ENCODE measurements around the gene MOCS3. TPM values are rescaled to one million over a fixed set of nuclear protein-coding genes. Genes with fewer than 3 reads are reported as not detected.

The MOCS3 gene
- total RNA-seq, 1 experiment from 2014 or later = 5.8 TPM

DNA sequence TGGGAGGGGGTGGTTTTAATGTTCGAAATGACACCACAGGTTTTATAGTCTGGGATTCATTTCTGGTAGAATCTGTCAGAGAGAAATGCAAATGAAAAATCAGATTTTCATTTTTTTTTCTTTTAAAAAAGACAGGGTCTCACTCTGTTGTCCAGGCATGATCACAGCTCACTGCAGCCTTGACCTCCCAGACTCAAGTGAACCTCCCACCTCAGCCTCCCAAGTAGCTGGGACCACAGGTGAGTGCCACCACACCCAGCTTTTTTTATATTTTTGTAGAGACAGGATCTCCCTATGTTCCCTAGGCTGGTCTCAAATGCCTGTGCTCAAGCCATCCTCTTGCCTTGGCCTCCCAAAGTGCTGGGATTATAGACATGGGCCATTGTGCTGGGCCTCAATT lies 25.0 kb upstream of the MOCS3 start:
- no peak overlapping the region for H3K4me3 ChIP-seq (ENCODE audit: low read depth in 2 of 2, low read length in 2 of 2)
- H3K27me3 ChIP-seq (ENCODE audit: control insufficient read depth, insufficient read depth, low read length) = no peaks in the 10 kb centered on the region
- POLR2A ChIA-PET = interaction anchor here (0.8 kb wide), 1 partner anchor 25 kb away, joined by 3 read pairs; the partner anchor contains the start of gene DPM1
- H3K4me1 ChIP-seq (ENCODE audit: control insufficient read depth, insufficient read depth, low read length) = peaks cover 16% of the 10 kb centered on the region
- CTCF ChIA-PET = interaction anchor here (0.6 to 1.0 kb wide), 2 partner anchors 14 to 73 kb away, joined by 5 to 9 read pairs; no protein-coding TSS in a partner anchor
- ATAC-seq = no peak
- no peaks in the 10 kb centered on the region for H3K9me3 ChIP-seq (ENCODE audit: control insufficient read depth, insufficient read depth, low read depth, low read length)
- in situ Hi-C loops (cut with HindIII; ENCODE audit: low pct_unique_long_range_greater_than_20kb, low sequenced_read_pairs) (no loop called here), intact Hi-C loops (cut with micrococcal nuclease; ENCODE audit: unreplicated experiment) (loop anchor here (5.0 kb wide), 1 partner anchor 141 kb away; no protein-coding TSS in a partner anchor)
- peaks cover 40% of the 10 kb centered on the region for H3K36me3 ChIP-seq (ENCODE audit: control insufficient read depth, insufficient read depth, low read length)
- no peak for TF ChIP-seq CTCF (IDR thresholded peaks at IDR 0.05)
- TF ChIP-seq POLR2AphosphoS5 (IDR thresholded peaks at IDR 0.05; ENCODE audit: low read depth, low read length) = no peak
- no peak for TF ChIP-seq TCF7L2 (IDR thresholded peaks at IDR 0.05; ENCODE audit: low read depth, low read length)
- TF ChIP-seq REST (IDR thresholded peaks at IDR 0.05; ENCODE audit: insufficient read depth in 1 of 2, low read depth in 2 of 2, low read length in 1 of 2) = no peak
- no peak for TF ChIP-seq SIN3A (IDR thresholded peaks at IDR 0.05; ENCODE audit: borderline replicate concordance, insufficient read depth, low read depth, low read length)
- no peak for DNase-seq (ENCODE audit: low read depth, low spot score)
- no peak overlapping the region for H3K27ac ChIP-seq (ENCODE audit: low read length)
- no TSS peak for BruUV-seq (replicated peaks)

GRCh38 chr20:50943069-50943468 lies 15.5 kb upstream of the MOCS3 start:
- ATAC-seq (no peak), DNase-seq (ENCODE audit: low read depth, low spot score) (no peak)
- intact Hi-C loops (cut with micrococcal nuclease; ENCODE audit: unreplicated experiment) = no loop called here
- no peaks in the 10 kb centered on the region for H3K4me1 ChIP-seq (ENCODE audit: control insufficient read depth, insufficient read depth, low read length)
- TF ChIP-seq REST (IDR thresholded peaks at IDR 0.05; ENCODE audit: insufficient read depth in 1 of 2, low read depth in 2 of 2, low read length in 1 of 2) = no peak
- no peak for TF ChIP-seq SIN3A (IDR thresholded peaks at IDR 0.05; ENCODE audit: borderline replicate concordance, insufficient read depth, low read depth, low read length)
- no peak for TF ChIP-seq CTCF (IDR thresholded peaks at IDR 0.05)
- TF ChIP-seq POLR2AphosphoS5 (IDR thresholded peaks at IDR 0.05; ENCODE audit: low read depth, low read length) = no peak
- no peak for TF ChIP-seq TCF7L2 (IDR thresholded peaks at IDR 0.05; ENCODE audit: low read depth, low read length)
- H3K4me3 ChIP-seq (ENCODE audit: low read depth in 2 of 2, low read length in 2 of 2) = no peak overlapping the region
- no peaks in the 10 kb centered on the region for H3K27me3 ChIP-seq (ENCODE audit: control insufficient read depth, insufficient read depth, low read length)
- H3K36me3 ChIP-seq (ENCODE audit: control insufficient read depth, insufficient read depth, low read length) = peaks cover 31% of the 10 kb centered on the region
- CTCF ChIA-PET = no interaction called here
- H3K9me3 ChIP-seq (ENCODE audit: control insufficient read depth, insufficient read depth, low read depth, low read length) = no peaks in the 10 kb centered on the region
- H3K27ac ChIP-seq (ENCODE audit: low read length) = no peak overlapping the region
- in situ Hi-C loops (cut with HindIII; ENCODE audit: low pct_unique_long_range_greater_than_20kb, low sequenced_read_pairs) = no loop called here
- BruUV-seq (replicated peaks) = no TSS peak
- POLR2A ChIA-PET = no interaction called here

Data from Panc1 (cell line).